Aortic smooth muscle cell (primary cell): Measurements from ENCODE around the gene CNPPD1. TPM values are rescaled to one million over a fixed set of nuclear protein-coding genes. Genes with fewer than 3 reads are reported as not detected.

Experiments used
- total RNA-seq: library from RNA; depleted of rRNA; stranded (reverse); fragments of >200 nt; gene quantifications from 2 replicates; pipeline ENCODE4 v1.2.3, GENCODE V29; 2014

The CNPPD1 gene
- total RNA-seq, result 37.9 and 41.9 TPM in 2 replicates

DNA sequence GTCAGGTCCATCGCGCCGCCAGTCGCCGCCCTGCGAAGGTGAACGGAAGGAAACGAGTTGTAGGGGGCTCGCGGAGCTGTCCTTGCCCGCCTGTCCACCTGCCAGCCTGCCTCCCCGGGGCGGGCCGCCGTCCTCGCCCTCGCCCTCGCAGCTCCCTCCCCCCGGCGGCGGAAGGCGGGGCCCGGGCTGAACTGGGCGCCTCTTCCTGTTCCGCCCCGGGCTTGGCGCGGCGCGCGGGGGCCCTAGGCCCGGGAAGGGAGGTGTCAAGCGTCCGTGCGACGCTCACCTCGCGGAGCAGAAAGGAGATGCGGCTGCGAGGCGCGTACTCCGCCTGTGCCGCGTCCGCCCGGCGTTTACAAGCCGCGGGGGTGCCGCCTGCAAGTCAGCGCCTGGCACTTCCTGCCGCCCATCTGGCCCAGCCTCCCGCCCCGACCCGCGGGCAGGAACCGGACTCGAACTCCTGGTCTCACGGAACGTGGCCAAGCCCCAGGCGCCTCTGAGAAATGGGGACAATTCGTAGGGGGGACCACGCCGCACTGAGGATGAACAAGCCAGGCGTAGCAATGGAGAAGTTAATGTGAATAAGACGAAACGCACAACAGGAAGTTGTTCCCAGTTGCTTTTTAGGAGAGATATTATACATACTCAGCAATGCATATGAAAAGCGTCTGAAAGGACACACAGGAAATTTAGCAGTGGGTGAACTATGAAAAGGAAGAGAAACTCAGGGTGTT is at the start of gene CNPPD1:
TSS of gene CNPPD1 (minus strand) at position 108 of the 734 bp plus-strand sequence. CDS start at position 11, 97 bp downstream.

DNA sequence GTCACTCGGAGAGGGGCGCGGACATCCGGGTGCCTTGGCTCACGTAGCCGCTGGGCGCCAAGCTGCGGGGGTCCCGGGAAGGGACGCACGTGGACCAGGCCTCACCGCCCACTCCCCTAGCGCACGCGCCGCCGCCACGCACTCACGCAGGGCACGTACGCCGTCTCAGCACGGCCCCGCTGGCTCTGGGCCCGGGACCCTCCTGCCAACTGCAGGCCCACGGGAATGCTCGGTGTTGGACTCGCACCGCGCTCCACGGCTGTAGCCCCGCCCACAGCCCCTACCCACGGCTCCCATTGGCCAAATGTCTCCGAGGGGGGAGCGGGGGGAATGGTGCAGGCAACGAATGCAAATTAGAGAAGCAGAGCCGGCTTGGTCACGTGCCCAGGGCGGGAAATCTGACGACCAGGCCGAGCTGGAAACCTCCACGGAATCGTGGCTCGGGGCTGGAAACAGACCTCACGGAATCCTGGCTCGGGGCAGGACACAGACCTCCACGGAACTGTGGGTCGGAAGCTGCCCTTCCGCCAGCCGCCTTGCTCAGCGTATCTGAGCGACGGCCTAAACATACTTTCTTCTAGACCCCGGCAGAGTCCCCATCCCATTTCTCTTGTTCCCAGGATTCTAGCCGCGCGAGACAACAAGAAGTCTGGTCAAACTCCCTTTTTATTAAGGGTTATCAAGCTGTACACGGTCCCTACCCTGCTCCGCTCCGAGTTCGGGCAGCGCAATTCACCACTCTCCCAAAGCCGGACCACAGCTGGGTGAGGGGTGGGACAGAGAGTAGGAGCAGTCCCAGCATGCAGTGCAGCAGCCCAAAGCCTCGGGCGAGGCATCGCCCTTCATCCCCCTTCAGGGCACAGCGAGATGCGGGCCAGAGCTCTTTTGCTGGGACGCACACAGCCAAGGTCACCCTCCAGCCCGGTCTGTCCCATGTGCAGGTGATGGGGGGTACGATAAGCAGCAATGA is 42.3 kb upstream of the CNPPD1 start, which contains the start of gene ABCB6:
TSS of gene ABCB6 (minus strand) at position 227 of the 970 bp plus-strand sequence. CDS start 285 bp downstream, outside the sequence.

DNA sequence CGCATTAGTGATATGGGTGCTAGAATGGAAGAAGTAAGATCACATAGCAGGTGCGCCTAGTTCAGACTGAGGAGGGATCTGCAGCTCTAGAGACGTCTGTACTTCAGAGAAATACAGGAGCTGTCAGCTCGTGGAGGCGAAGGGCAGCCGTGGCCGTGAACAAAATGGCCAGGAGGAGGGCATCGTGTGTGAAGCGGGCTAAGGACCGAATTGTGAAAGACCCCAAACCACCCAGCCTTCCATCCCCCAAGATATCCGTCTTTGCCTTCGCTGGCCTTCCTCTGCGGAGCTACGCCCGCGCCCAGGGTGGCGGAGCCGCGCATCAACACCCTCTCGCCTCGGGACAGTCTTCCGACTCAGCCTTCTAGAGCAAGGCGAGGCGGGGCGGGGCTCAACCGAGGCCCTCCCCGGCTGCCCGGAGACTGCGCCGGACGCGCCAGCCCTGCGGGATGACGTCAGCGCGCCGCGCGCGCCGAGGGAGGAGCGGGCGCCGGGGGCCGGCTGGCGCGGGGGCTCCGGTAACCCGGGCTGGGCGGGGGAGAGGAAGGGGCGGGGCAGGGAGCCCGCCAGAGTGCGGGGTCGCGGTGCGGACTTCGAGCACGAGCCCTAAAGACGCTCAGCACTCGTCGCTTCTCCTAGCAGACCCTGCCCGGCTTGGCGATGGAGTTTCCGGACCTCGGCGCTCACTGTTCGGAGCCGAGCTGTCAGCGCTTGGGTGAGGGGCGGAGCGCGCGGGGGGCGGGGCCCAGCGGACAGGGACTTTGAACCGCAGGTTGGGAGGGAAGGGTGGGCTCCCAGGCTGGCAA is 29.8 kb upstream of the CNPPD1 start, which contains the start of gene ZFAND2B:
TSS of gene ZFAND2B (plus strand) at position 455 of the 806 bp plus-strand sequence. CDS start at position 661, 206 bp downstream.

DNA sequence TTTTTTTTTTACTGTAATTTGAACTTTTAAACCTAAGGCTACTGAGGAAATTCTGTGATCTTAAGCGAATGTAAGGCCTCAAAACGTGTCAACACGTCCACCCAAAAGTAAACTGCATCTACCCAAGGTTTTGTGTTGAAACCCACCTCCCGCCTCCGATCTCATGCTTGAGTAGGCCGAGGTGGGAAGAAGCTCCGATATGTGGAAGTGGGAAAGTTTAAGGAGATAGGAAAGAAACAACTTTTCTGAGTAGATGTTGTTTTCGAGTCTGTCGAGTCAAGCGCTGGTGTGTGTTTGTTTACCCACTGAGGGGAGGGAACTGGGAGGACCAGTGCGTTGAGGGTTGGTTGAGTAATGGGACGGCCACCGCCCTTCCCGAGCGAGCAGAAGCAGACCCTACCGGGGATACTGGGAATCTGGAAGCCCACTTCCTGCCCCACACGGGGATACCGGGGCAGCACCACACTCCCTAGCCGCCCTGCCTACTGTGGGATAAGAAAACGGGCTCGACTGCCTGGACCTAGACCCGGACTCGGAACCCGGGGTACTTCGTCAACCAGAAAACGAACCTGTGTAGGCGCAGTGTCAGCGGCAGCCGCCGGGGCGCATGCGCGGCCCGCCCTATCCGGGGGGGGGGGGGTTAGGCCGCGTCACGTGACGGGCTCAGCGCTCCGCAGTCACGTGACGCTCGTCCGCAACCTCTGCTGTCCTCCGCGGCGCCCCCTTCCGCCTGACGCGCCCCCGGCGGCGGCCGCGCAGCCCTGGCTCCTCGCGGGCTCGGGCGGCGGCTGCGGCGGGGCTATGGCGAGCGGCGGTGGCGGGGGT is 1.0 kb upstream of the CNPPD1 start, which contains the start of gene RETREG2:
TSS of gene RETREG2 (plus strand) at position 724 of the 825 bp plus-strand sequence. CDS start at position 802, 78 bp downstream.

DNA sequence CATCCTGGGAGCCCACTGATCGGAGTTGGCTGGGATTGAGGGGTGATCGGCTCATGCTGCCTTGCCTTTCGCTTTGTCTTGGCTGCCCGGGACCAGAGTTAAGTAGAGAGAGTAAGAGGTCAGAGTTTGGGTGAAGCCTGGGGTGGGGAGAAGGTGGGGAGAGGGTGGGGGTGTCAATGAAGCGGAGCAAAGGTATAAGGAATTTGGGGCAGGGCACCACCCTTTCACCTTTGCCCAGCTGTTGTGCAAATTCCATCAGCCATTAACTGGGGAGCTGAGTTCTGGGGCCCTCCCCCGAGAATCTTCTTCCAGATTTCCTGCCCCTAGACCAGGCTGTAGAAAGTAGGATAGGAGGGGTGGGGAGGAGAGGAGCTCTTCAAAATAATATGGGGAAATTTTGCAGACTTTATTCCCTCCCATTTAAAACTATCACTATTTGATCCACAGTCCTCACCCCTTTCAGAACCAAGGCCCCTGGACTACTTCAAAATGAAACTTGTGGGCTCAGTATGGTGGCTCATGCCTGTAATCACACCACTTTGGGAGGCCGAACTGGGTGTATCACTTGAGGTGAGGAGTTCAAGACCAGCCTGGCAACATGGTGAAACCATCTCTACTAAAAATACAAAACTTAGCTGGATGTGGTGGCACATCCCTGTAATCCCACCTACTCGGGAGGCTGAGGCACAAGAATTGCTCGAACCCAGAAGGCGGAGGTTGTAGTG is 6.6 kb downstream of the CNPPD1 start, which contains the start of gene SLC23A3:
TSS of gene SLC23A3 (minus strand) at position 100 of the 725 bp plus-strand sequence. CDS start at position 55, 45 bp downstream.

DNA sequence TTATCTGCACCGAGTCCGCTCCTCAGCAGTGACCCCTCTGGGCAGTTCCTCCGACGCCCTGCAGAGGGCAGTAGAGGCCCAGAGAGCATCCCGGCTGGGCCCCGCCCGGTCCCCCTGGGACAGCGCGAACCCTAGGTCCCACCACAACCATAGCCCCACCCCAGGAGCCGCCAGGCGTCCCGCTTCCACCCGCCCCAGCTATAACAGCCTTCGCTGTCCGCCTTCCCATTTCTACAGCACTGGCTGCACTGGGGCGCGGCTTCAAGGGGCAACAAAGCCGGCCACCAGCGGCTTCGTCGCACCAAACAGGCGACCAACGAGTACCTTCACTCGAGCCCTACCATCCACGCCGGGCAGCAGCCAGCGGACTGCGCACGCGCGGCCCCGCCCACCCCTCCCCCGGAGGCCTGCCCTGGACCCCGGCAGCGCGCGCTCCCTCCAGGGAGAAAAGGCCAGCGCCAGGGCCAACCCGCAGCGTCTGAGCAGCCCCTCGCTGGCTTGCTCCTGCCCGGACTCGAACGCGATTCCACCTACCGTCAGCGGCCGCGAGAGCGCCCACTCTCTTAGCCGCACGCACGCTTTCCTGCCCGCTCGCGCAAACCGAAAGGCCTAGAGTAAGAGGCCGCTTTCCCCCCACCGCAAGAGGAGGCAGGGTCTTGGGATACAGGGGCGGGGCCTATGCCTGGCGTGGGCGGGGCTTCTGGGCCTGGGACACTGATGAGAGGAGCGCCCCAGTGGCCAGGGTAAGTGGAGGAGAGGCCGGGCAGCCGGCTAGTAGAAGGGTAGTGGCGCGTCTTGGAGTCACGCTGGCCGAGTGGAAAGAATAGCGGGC is 16.3 kb downstream of the CNPPD1 start, which contains the start of gene NHEJ1:
TSS of gene NHEJ1 (minus strand) at position 630 of the 832 bp plus-strand sequence. CDS start 2,453 bp downstream, outside the sequence.

Other genes starting within 250 kb of the CNPPD1 start
- not detected in 2 replicates for gene CDK5R2, start 217.3 kb downstream of the CNPPD1 start, total RNA-seq
- gene FEV, start 191.7 kb downstream of the CNPPD1 start, total RNA-seq, result not detected in 2 replicates
- gene CRYBA2, start 183.5 kb downstream of the CNPPD1 start, total RNA-seq, result not detected in 2 replicates
- not detected in 2 replicates for gene CFAP65, start 135.4 kb downstream of the CNPPD1 start, total RNA-seq
- gene IHH, start 116.0 kb downstream of the CNPPD1 start, total RNA-seq, result under 0.01 TPM in 1 of 2 replicates, not detected in the other
- 10.8 and 11.6 TPM in 2 replicates for gene NHEJ1, start 16.1 kb downstream of the CNPPD1 start, total RNA-seq
- gene SLC23A3, start 6.9 kb downstream of the CNPPD1 start, total RNA-seq, result 1.6 TPM in 2 replicates
- gene RETREG2, start 1.4 kb upstream of the CNPPD1 start, total RNA-seq, result 64.1 and 72.9 TPM in 2 replicates
- gene ZFAND2B, start 29.9 kb upstream of the CNPPD1 start, total RNA-seq, result 30.0 and 37.5 TPM in 2 replicates
- 21.6 and 28.3 TPM in 2 replicates for gene ABCB6, start 42.0 kb upstream of the CNPPD1 start, total RNA-seq
- 43.5 and 44.4 TPM in 2 replicates for gene ATG9A, start 52.7 kb upstream of the CNPPD1 start, total RNA-seq
- gene ANKZF1, start 52.9 kb upstream of the CNPPD1 start, total RNA-seq, result 17.6 and 20.6 TPM in 2 replicates
- gene GLB1L, start 68.5 kb upstream of the CNPPD1 start, total RNA-seq, result 15.3 and 20.3 TPM in 2 replicates
- 26.8 and 34.8 TPM in 2 replicates for gene STK16, start 68.6 kb upstream of the CNPPD1 start, total RNA-seq
- gene TUBA4B, start 76.3 kb upstream of the CNPPD1 start, total RNA-seq, result not detected in 2 replicates
- 19.1 and 30.1 TPM in 2 replicates for gene TUBA4A, start 77.0 kb upstream of the CNPPD1 start, total RNA-seq
- gene DNAJB2, start 102.4 kb upstream of the CNPPD1 start, total RNA-seq, result 39.4 and 43.2 TPM in 2 replicates
- 0.25 and 0.40 TPM in 2 replicates for gene PTPRN, start 132.5 kb upstream of the CNPPD1 start, total RNA-seq
- not detected in 2 replicates for gene RESP18, start 155.8 kb upstream of the CNPPD1 start, total RNA-seq
- gene DNPEP, start 211.0 kb upstream of the CNPPD1 start, total RNA-seq, result 47.6 and 49.3 TPM in 2 replicates
- gene DES, start 241.5 kb upstream of the CNPPD1 start, total RNA-seq, result 0.13 and 0.62 TPM in 2 replicates